ENCODE results near the gene CAPN10.

CAPN10 gene

GRCh38 chr2:240563951-240564560 is 22.5 kb upstream of the CAPN10 start:
- no peak for DNase-seq (ENCODE audit: low read depth, low spot score)

- no peak for DNase-seq (ENCODE audit: low read depth, low spot score)
These were observed 21.8 kb upstream of the CAPN10 start for GRCh38 chr2:240564561-240565332.

GRCh38 chr2:240565333-240566202 is 21.0 kb upstream of the CAPN10 start:
- DNase-seq (ENCODE audit: low read depth, low spot score), result no peak

GRCh38 chr2:240566203-240567136 is 20.1 kb upstream of the CAPN10 start:
- no peak for DNase-seq (ENCODE audit: low read depth, low spot score)

GRCh38 chr2:240567137-240567871 is 19.2 kb upstream of the CAPN10 start:
- DNase-seq (ENCODE audit: low read depth, low spot score), result no peak

- DNase-seq (ENCODE audit: low read depth, low spot score), result no peak
These were observed 18.5 kb upstream of the CAPN10 start, which contains the start of gene RNPEPL1 for GRCh38 chr2:240567872-240568677. Gene RNPEPL1 (plus strand): TSS chr2:240568484. CDS start chr2:240568587, 103 bp downstream.

GRCh38 chr2:240568678-240569522 is 17.6 kb upstream of the CAPN10 start:
- no peak for DNase-seq (ENCODE audit: low read depth, low spot score)

- DNase-seq (ENCODE audit: low read depth, low spot score), result no peak
These were observed 17.0 kb upstream of the CAPN10 start for GRCh38 chr2:240569523-240569997.

- DNase-seq (ENCODE audit: low read depth, low spot score), result no peak
These were observed 16.5 kb upstream of the CAPN10 start for GRCh38 chr2:240569998-240570530.

- no peak for DNase-seq (ENCODE audit: low read depth, low spot score)
These were observed 15.8 kb upstream of the CAPN10 start for GRCh38 chr2:240570531-240571313.

GRCh38 chr2:240571314-240571973 is 15.1 kb upstream of the CAPN10 start:
- no peak for DNase-seq (ENCODE audit: low read depth, low spot score)

- no peak for DNase-seq (ENCODE audit: low read depth, low spot score)
These were observed 14.1 kb upstream of the CAPN10 start for GRCh38 chr2:240572141-240573031.

GRCh38 chr2:240573071-240573515 is 13.4 kb upstream of the CAPN10 start:
- no peak for DNase-seq (ENCODE audit: low read depth, low spot score)

GRCh38 chr2:240573516-240574385 is 12.8 kb upstream of the CAPN10 start:
- DNase-seq (ENCODE audit: low read depth, low spot score), result no peak

All from smooth muscle cell of the brain vasculature (primary cell).